HG03045 (cell line): ENCODE measurements around the gene PAK3.
A peak's percentile ranks its signal among the peaks of the same experiment; 100 is the strongest.

Source experiments
- ATAC-seq: cut with Tn5 transposase; IDR thresholded peaks from one replicate; pipeline ENCODE4 v1.9.1; 2021; ENCODE audit warnings: mild to moderate bottlenecking, moderate library complexity; ENCODE audit not compliant: unreplicated experiment

The PAK3 gene

DNA sequence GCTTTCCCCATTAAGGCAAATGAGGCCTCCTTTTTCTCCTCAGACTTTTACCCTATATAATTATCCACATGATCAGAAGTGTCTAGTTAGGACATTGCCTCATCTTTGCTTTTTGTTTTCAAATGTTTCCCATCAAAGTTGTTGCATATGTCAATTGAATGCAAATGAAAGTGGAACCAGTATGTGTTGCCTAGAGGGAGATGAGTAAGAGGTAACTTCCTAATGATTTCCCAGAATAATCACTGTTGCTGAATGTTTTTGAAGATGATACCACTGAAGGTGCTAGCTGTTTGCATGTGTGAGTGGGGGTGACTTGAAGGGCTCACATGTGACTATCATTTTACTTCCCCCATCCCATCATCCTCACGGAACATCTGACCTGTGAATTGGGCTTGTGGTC lies 33.9 kb downstream of the PAK3 start:
- no peak for ATAC-seq

DNA sequence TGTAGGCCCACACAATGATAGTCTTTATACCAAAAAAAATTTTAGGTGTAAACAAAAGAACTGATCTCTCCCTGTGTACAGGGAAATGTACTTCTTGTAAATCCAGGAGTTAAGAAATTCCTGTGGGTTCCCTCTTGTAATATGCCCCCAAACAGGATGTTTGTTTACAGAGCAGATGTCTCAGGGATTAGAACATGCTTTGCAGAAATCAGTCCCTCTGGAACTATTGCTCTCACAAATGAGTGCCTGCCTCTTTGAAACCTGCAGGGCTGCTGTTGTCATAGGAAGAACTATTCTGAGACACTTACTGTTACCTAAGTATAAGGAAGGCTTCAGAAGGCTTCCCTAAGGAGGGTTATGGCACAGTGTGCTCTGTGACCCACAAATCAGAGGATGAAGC lies 35.6 kb downstream of the PAK3 start:
- no peak for ATAC-seq

- no peak for ATAC-seq
Observed at GRCh38 chrX:111133389-111133788, 37.4 kb downstream of the PAK3 start.

GRCh38 chrX:111145878-111146277 lies 49.9 kb downstream of the PAK3 start:
- no peak for ATAC-seq

DNA sequence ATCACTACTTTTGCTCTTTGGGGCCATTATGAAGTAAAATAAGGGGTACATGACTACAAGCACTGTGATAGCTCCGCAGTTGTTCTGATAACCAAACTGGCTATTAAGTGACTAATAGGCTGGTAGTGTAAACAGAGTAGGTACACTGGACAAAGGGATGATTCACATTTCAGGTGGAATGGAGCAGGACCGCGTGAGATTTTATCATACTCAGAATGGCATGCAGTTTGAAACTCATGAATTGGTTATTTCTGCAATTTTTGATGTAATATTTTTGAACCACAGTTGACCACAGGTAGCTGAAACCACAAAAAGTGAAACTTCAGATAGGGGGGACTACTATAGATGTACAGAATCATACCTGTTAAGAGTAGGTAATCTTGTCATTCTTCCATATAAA lies 55.8 kb downstream of the PAK3 start:
- no peak for ATAC-seq

DNA sequence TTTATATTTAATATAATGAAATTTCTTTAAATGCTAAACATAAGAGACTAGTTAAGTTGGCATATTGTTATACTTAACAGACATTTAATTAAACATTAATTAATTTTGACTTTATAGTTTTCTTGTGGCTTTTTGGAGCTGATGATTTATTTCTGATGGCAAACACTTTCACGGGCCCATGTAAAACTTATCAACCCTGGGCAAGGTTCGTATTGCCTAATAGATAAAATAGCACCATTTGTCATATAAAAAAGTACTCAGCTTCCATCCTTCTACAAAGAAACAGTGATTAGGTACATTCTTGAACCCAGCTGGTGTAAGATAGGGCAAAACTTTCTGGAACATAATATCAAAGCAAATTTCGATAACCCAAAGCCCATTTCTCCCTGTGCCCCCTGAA lies 63.2 kb downstream of the PAK3 start:
- no peak for ATAC-seq

DNA sequence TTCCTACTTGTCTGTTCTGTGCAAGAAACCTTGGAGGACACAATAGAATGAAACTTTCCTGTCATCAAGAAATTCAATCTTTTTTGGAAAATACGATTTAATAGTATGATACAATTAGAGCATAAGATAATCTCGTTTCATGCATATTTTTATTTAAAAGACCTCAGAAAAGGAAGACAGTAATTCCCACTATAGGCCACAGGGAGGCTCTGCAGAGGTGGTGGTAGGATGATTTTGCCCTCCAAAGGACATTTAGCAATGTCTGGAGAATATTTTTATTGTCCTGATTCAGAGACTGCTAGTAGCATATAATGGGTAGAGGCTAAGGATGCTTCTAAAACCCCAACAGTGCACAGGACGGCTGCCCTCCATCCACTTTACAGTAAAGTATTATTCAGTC lies 68.7 kb downstream of the PAK3 start:
- no peak for ATAC-seq

DNA sequence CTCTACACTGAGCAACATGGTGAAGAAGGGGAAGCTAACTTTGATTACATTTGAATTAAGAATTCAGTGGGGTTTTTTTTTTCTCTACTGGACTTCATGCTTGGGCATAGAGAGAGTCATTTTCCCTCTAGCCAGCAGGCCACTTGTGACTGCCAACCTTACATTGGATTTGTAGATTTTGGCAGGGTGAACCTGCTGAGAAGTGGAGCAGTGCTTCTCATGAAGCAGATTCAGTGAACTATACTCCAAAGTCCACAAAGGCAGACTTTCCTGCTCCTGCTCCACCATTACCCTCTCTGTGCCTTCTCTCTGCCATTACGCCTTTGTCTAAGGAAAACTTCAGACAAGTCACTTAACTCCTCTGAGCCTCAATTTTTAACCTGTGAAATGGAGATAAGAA lies 69.9 kb downstream of the PAK3 start:
- ATAC-seq: no peak

DNA sequence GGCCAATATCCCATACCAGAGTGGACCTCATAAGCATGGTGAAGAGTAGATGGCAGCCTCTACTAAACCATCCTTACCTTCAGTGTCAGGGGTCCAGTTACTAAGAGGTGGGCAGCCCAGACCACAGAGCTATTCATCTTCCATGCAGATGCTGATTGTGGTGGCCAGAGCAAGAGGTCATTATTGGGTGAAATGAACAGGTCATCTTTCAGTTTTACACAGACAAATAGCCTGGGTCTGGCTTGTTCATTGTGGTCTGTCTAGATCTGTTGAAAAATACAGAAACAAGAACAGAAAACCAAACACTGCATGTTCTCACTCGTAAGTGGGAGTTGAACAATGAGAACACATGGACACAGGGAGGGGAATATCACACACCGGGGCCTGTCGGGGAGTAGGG lies 71.3 kb downstream of the PAK3 start:
- peak; percentile 68 for ATAC-seq

- ATAC-seq: no peak
Observed at GRCh38 chrX:111168314-111168713, 72.3 kb downstream of the PAK3 start.

DNA sequence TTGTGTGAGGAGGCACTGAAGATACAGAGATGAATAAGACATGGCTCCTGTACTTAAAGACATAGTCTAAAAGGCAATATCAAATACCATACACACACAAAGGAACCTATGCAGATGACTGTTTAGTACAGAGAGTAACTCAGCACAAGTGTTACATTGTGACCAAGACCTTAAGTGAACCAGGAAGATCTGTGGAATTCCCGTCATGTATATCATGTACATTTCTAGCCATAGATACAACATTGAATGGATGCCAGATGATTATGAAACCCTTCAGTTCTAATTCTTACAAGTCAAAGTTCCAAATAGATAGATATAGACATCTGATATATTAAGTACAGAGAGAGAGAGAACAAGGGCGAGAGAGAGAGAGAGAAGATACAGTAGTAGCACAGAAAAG lies 73.2 kb downstream of the PAK3 start:
- ATAC-seq: no peak

DNA sequence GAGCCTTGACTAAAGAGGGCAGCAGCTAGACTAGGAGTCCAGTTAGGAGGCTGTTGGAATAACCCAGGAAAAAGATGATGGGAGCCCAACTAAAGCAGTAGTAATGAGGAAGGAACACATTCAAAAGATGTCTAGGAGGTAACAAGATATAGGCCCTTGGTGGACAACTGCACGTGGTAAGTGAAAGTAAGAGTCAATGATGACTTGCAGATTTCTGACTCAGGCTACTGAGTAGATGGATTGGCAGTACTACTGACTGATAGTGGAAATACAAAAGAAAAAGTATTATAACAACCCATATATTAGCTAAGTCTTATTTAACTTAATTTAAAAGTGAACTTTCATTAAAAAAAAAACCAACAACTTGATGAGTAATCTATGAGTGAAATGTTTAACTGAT lies 74.0 kb downstream of the PAK3 start:
- ATAC-seq: no peak

GRCh38 chrX:111180750-111181240 lies 84.8 kb downstream of the PAK3 start:
- no peak for ATAC-seq

GRCh38 chrX:111181951-111182350 lies 86.0 kb downstream of the PAK3 start:
- ATAC-seq: no peak

DNA sequence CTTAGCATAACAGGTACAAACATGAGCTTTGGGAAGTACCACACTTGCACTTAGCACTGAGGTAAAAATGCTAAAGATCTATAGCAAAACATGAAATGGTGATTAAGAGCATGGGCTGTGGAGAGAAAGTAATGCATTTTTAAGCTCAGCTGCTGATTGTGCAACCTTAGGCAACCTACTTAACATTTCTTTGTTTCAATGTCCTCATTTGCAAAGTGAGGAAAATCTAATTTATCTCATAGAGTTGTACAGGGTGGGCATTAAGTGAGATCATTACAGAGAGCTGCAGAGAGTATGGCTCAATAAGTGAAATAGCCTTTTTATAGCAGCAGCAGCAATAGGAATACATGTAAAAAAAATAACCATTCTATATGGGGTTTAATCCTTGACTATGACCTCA lies 87.0 kb downstream of the PAK3 start:
- ATAC-seq: no peak

DNA sequence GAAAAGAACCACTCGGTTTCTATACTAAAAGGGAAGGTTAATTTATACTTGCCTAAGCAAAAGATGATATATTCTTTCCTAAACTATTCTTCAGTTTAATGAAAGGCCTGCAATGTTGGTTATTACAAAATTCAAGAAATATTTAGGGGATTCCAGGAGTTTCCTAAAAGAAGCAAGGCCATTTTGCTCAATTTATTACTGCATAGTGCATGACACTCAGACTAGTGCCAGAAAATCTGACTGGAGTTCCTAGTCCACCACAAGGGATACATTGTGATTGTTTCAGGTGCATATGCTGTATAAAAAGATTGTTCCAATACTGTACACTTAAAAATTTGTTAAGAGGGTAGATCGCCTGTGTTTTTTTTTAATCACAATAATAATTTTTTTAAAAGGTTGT lies 95.6 kb downstream of the PAK3 start:
- no peak for ATAC-seq

GRCh38 chrX:111199505-111199904 lies 103.5 kb downstream of the PAK3 start:
- ATAC-seq: no peak

DNA sequence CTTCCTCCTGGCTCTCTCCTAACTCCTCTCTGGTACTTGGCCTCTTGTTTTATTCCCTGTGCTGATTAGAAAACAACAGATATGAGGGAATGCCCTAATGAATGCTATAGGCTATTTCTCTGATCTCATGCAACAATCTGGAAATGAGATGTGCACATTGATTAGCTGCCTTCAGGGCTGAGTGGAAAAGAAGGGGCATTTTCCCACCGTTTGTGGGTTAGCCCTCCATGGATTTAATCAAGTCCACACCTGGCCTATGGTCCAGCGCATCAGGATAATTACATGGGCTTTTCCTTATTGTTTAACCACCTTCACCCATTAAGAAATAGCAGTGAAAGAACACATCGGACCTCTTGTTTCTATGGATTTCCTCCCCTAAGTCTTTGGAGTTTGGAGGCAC lies 104.3 kb downstream of the PAK3 start:
- ATAC-seq: no peak

GRCh38 chrX:111207851-111208250 lies 111.9 kb downstream of the PAK3 start:
- ATAC-seq: no peak

- ATAC-seq: no peak
Observed at GRCh38 chrX:111216293-111216801, 120.4 kb downstream of the PAK3 start.

DNA sequence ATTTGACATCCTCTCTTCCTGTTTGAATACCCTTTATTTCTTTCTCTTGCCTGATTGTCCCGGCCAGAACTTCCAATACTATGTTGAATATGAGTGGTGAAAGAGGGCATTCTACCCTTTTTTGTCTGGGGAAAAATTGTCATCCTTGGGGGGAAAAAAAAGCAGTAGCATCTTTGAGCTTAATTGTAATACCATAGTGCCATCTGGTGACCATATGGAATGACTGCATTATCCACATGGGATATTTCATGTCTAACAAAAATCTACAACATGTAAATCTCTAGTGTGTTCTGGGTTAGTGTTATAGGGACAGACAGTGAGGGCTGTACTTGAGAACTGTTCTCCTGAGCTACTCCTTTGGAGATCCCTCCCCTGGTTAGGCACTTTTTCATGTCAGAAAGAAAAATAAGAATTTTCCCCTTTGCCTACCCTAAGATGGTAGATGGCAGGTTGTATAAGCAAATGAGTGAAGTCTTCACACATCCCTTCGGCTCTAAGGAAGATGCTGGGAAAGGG lies 148.3 kb downstream of the PAK3 start:
- no peak for ATAC-seq

GRCh38 chrX:111254896-111255693 lies 159.1 kb downstream of the PAK3 start:
- no peak for ATAC-seq

- ATAC-seq: no peak
Observed at GRCh38 chrX:111257733-111258132, 161.7 kb downstream of the PAK3 start.
